WTC11 (cell line): ENCODE measurements around the gene TCP1.

Source experiments
- AFF4 ChIP-seq: sonication (generic); formaldehyde crosslinking; IDR thresholded peaks from 2 replicates; pipeline ENCODE4 v1.8.1; 2023; ENCODE audit warnings: mild to moderate bottlenecking, missing genetic modification reagents, borderline replicate concordance
- CTCF ChIP-seq: fragments of 200-600 bp; IDR thresholded peaks from 2 replicates; pipeline ENCODE4 v1.8.0; 2022; ENCODE audit warnings: antibody characterized with exemption
- ELF4 ChIP-seq: sonication (generic); formaldehyde crosslinking; IDR thresholded peaks from 2 replicates; pipeline ENCODE4 v1.8.1; 2022; ENCODE audit warnings: low read depth, mild to moderate bottlenecking, moderate library complexity, missing genetic modification reagents
- JUN ChIP-seq: sonication (generic); formaldehyde crosslinking; IDR thresholded peaks from 2 replicates; pipeline ENCODE4 v1.8.0; 2023; ENCODE audit warnings: mild to moderate bottlenecking, missing genetic modification reagents
- TCF7 ChIP-seq: sonication (generic); formaldehyde crosslinking; IDR thresholded peaks from 2 replicates; pipeline ENCODE4 v1.8.0; 2022; ENCODE audit warnings: mild to moderate bottlenecking, low read depth, missing genetic modification reagents, moderate library complexity

- TF ChIP-seq ELF4 (CRISPR knock-in tag) (no peak), JUN (CRISPR knock-in tag) (no peak), AFF4 (no peak), CTCF (no peak), TCF7 (CRISPR knock-in tag) (no peak)
Observed at GRCh38 chr6:159729598-159730331, 59.6 kb downstream of the TCP1 start.
